Thoracic aorta (tissue), 2 donors: ENCODE data around the gene CHRDL2. TPM values are rescaled to one million over a fixed set of nuclear protein-coding genes. Genes with fewer than 3 reads are reported as not detected.

Experiments
- ATAC-seq: fragments of 150-250 bp; one replicate; pipeline ENCODE4 v1.8.0; 2017; ENCODE audit warnings: low read depth; ENCODE audit not compliant: insufficient number of reproducible peaks, low FRiP score
- DNase-seq: peaks from one replicate; pipeline ENCODE4 v3.0.0-alpha.2; 2020; ENCODE audit warnings: low spot score
- H3K27ac ChIP-seq, 2 donors: fragments of 200-600 bp; sonication (generic); 1 replicate in 1 of 2; 2 replicates in 1 of 2; pipeline ENCODE4 v1.5.1; 2016; ENCODE audit warnings: mild to moderate bottlenecking in 2 of 2, moderate library complexity in 2 of 2
- H3K27me3 ChIP-seq: fragments of 200-600 bp; sonication (generic); replicated peaks from 2 replicates; pipeline ENCODE4 v1.6.0; 2016; ENCODE audit warnings: mild to moderate bottlenecking; ENCODE audit not compliant: insufficient read depth
- H3K36me3 ChIP-seq: fragments of 200-600 bp; sonication (generic); one replicate; pipeline ENCODE4 v1.5.1; 2016
- H3K4me1 ChIP-seq, 2 donors: fragments of 200-600 bp; sonication (generic); 1 replicate in 1 of 2; 2 replicates in 1 of 2; pipeline versions ENCODE4 v1.5.1 to v1.6.0; 2016; ENCODE audit warnings: low read depth in 2 of 2, mild to moderate bottlenecking in 1 of 2; ENCODE audit not compliant: control insufficient read depth in 1 of 2
- H3K4me3 ChIP-seq: fragments of 200-600 bp; sonication (generic); 2 replicates; pipeline ENCODE4 v1.5.1; 2016; ENCODE audit warnings: mild to moderate bottlenecking
- H3K9me3 ChIP-seq: fragments of 200-600 bp; sonication (generic); 2 replicates; pipeline ENCODE4 v1.5.1; 2016
- CTCF ChIP-seq: fragments of 200-600 bp; sonication (generic); IDR thresholded peaks from one replicate; pipeline ENCODE4 v1.5.1; 2019; ENCODE audit warnings: antibody characterized with exemption
- total RNA-seq, 2 donors: library from RNA; depleted of rRNA; stranded (reverse); fragments of >200 nt; gene quantifications; one replicate each; pipeline versions ENCODE4 v1.1.0 to v1.2.3, GENCODE V29; 2016

CHRDL2 gene
- total RNA-seq, 2 donors from 2014 or later: 1.9 TPM; not detected in 1

DNA sequence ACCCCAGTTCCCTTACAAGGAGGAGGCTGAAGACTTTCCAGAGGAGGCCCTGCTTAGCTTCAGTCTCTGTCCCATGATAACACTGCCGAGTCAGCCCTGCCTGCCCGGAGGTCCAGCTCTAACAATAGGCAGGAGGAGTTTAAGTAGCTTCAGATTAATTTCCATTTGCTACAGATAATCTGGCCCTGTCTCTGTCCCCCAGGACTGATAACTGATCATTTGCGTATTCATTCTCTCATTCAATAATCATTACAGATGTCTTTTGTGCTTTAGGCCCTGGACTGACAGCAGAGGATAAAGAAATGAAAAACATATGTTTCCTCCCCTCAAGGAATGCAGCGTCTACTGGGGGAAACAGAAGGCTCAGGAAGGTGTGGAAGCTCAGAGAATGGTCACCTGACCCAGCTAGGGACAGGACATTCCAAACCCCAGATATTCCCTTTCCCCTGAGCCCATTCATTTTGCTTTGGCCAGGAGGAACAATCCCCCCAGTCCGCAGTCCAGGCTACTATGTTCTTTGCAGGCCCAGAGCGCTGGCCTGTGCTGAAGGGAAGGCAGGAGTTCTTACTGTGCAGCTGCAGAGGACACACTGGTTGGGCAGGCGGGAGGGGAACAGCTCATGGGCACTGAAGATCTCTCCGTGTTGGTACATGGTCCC is 20.8 kb downstream of the CHRDL2 start:
- TF ChIP-seq CTCF: no peak
- Histone ChIP-seq H3K4me3 (no peak overlapping the region), H3K27me3 (no peaks in the 10 kb centered on the region), H3K4me1 (no peaks in the 10 kb centered on the region), H3K27ac (no peak overlapping the region), H3K36me3 (no peaks in the 10 kb centered on the region), H3K9me3 (no peaks in the 10 kb centered on the region)
- DNase-seq (no peak), ATAC-seq (no peak)

DNA sequence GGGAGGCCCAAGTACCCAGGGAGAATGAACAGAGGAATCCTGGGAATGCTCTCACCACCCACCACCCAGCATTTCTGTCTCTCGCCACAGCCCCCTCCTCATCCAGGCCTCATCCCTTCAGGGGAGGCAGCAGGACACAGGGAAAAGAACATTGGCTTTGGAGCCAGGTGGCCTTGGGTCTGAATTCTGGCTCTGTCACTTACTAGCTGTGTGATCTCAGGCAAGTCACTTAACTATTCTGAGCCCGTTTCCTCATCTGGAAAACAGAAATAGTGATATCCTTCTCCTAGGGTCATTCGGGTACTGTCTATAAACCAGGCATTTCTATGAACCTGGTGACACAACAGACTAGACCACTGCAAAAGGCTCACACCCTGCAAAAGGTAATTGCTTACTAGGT is 22.1 kb downstream of the CHRDL2 start:
- no peaks in the 10 kb centered on the region for H3K4me1 ChIP-seq
- ATAC-seq: no peak
- H3K9me3 ChIP-seq: no peaks in the 10 kb centered on the region
- H3K36me3 ChIP-seq: no peaks in the 10 kb centered on the region
- TF ChIP-seq CTCF: no peak
- H3K27ac ChIP-seq: no peak overlapping the region
- H3K27me3 ChIP-seq: no peaks in the 10 kb centered on the region
- H3K4me3 ChIP-seq: no peak overlapping the region
- no peak for DNase-seq

- no peak for TF ChIP-seq CTCF
- ATAC-seq: no peak
These were observed 23.4 kb downstream of the CHRDL2 start for GRCh38 chr11:74707602-74708510.

DNA sequence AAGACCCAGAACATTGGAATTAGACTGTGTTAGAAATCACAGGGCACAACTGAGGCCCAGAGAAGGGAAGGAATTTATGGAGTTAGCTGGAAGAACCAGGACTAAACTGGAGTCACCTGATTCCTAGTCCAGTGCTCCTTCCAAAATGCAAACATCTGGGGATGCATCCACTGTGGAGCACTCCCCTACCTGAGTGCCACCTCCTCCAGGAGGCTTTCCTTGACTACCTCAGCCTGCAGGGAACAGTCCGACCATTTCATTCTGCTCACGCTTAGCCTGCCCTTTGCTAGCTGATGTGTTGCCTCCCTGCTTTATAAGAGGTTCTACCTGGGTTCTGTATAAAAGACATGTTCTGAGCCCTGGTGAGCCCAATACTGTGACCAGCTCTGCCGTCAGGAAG is 24.0 kb downstream of the CHRDL2 start:
- no peaks in the 10 kb centered on the region for H3K9me3 ChIP-seq
- no peak for TF ChIP-seq CTCF
- H3K4me1 ChIP-seq: no peaks in the 10 kb centered on the region
- no peaks in the 10 kb centered on the region for H3K36me3 ChIP-seq
- no peak overlapping the region for H3K27ac ChIP-seq
- no peak overlapping the region for H3K4me3 ChIP-seq
- ATAC-seq (no peak), DNase-seq (no peak)
- H3K27me3 ChIP-seq: no peaks in the 10 kb centered on the region

More at GRCh38 chr11:74707602-74708510, 23.4 kb downstream of the CHRDL2 start:
- DNase-seq: no peak
- H3K4me1 ChIP-seq: no peaks in the 10 kb centered on the region
- H3K27me3 ChIP-seq: no peaks in the 10 kb centered on the region
- H3K27ac ChIP-seq: no peak overlapping the region
- H3K9me3 ChIP-seq: no peaks in the 10 kb centered on the region
- no peak overlapping the region for H3K4me3 ChIP-seq
- no peaks in the 10 kb centered on the region for H3K36me3 ChIP-seq

DNA sequence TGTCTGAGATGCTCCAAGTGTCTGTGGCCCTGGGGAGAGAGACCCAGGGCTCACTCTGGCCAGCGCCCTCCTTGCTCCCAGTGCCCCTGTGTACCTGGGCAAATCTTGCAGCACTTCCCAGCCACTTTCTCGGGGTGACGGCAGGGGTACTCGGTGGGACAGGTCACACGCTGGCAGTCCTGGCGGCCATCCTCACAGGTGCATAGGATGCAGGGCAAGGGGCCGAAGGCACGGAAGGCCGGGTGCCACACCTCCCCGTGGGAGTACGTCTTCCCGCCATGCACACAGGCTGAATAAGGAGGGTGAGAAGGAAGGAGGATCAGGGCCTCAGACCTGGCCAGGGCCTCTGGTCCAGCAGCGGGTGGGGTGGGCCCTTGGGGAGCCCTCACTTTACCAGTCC is 28.0 kb downstream of the CHRDL2 start:
- H3K27me3 ChIP-seq: no peaks in the 10 kb centered on the region
- ATAC-seq (no peak), DNase-seq (no peak)
- H3K27ac ChIP-seq: no peak overlapping the region
- no peaks in the 10 kb centered on the region for H3K4me1 ChIP-seq
- H3K4me3 ChIP-seq: no peak overlapping the region
- no peaks in the 10 kb centered on the region for H3K9me3 ChIP-seq
- H3K36me3 ChIP-seq: no peaks in the 10 kb centered on the region
- TF ChIP-seq CTCF: no peak
